Fibroblast of lung (primary cell): ENCODE data around the gene MBNL2.

Experiments used
- EZH2 ChIP-seq: IDR thresholded peaks from 2 replicates; pipeline ENCODE4 v1.5.1; 2012; ENCODE audit warnings: low read length, control low read depth, mild to moderate bottlenecking; ENCODE audit errors: missing control alignments
- TF ChIP-seq, protein P1 (sequence below), 2 donors: IDR thresholded peaks in 1 of 2; conservative IDR thresholded peaks in 1 of 2; 1 replicate in 1 of 2; 2 replicates in 1 of 2; pipeline ENCODE4 v1.5.1; 2011 to 2012; ENCODE audit warnings: low read length in 2 of 2, control low read depth in 1 of 2, inconsistent platforms in 1 of 2, low read depth in 1 of 2, mild to moderate bottlenecking in 1 of 2

DNA sequence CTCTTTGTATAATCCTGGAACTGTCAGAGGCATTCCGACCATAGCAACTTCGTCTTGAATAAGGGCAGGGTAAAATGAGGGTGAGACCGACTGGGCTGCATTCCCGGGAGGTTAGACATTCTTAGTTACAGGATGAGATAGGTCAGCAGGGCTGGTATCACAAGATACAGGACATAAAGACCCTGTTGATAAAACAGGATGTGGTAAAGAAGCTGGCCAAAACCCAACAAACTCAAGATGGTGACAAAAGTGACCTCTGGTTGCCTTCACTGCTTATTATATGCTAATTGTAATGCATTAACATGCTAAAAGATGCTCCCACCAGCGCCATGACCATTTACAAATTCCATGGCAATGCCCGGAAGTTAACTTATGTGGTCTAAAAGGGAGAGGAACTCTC lies 27.7 kb upstream of the MBNL2 start:
- TF ChIP-seq, protein P1, sequence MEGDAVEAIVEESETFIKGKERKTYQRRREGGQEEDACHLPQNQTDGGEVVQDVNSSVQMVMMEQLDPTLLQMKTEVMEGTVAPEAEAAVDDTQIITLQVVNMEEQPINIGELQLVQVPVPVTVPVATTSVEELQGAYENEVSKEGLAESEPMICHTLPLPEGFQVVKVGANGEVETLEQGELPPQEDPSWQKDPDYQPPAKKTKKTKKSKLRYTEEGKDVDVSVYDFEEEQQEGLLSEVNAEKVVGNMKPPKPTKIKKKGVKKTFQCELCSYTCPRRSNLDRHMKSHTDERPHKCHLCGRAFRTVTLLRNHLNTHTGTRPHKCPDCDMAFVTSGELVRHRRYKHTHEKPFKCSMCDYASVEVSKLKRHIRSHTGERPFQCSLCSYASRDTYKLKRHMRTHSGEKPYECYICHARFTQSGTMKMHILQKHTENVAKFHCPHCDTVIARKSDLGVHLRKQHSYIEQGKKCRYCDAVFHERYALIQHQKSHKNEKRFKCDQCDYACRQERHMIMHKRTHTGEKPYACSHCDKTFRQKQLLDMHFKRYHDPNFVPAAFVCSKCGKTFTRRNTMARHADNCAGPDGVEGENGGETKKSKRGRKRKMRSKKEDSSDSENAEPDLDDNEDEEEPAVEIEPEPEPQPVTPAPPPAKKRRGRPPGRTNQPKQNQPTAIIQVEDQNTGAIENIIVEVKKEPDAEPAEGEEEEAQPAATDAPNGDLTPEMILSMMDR (conservative IDR thresholded peaks at IDR 0.05 in 1 of 2, IDR thresholded peaks at IDR 0.05 in 1 of 2; ENCODE audit: low read depth in 1 of 2, low read length in 2 of 2): no peak
- TF ChIP-seq EZH2: no peak
